ENCODE results near the gene SMAP2.

The SMAP2 gene

DNA sequence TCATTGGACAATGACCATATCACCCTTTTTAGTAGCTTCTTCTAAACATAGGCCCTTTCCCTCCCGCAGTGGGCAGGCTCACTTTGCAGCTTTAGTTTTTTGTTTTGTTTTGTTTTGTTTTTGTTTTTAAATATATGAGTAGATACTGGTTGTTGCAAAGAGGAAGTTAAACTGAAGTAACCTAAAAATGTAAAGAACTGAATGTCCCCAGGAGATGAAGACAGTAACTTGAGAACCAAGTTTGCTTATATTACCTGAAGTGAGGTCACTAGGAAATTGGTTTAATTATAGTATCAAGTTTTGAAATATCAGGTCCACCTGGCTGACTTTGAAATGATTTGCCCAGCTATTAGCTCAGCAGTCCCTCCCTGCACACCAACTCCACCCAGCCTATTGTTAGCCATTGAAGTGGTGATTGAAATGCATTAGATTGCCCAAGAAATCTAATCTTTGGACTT is 18.2 kb downstream of the SMAP2 start:
- peak in 1 of 3 donors; percentile 13 for DNase-seq

DNA sequence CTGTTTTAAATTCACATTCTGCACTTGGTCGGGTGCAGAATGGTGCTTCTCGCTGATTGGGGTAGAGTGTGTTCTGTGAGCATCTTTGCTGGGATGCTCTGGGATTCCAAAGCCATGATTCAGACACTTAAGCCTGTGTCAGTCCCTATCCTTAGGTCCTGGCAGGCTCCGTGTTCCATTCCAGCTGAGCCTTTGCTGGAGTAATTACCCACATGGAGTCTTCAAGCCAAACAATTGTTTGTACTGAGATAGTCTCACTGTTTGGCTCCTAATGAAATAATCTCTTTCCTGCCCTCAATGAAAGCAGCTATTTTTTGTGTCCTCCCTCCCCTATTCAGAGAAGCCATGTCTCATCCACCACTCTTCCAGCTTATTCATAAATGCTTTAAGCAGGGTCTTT is 18.7 kb downstream of the SMAP2 start:
- DNase-seq, result no peak

DNA sequence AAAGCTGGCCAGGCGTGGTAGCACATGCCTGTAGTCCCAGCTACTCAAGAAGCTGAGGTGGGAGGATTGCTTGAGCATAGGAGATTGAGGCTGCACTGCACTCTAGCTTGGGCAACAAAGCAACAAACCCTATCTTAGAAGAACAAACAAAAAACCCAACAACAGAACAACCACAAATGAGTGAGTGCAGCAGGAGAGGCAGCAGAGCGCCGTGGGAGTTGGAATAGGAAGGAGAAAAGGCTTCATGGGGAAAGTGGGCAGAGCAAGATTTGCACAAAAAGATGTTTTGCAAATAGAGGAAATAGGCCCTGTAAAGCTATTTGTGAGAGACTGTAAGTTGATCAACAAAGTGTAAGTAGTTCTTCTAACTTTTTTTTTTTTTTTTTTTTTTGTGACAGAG is 19.6 kb downstream of the SMAP2 start:
- DNase-seq, result peak; percentile 73 to 82 (median 73)

DNA sequence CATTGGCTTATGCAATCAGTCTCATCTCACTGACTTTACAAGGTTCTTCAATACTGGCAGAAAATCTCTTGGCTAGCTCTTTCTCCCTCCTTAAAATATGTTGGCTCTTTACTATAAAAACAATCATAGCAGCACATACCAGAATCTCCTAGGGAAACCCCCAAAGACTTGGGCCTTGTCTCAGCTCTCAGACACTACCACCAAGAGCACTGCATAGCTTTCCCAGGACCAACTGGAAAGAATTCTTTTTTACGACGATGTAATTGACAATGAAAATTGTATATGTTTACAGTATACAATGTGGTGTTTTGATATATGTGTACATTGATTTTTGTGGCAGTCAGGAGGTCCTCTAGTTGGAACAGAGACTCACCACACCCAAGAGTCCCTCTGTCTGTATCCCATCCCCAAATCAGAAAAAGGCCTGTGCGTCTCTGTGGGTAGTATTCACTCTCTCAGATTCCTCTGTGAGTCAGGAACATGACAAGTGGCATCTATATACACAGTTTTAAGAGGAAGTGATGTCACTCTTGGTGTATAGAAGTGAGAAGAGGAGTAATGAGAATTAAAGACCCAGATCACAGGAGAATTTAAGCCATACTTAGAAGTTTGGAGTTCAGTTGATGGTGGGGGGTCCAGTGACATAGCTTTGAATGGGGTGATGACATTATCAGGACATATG is 21.1 kb downstream of the SMAP2 start:
- DNase-seq, result peak; percentile 76 to 94 (median 93)

DNA sequence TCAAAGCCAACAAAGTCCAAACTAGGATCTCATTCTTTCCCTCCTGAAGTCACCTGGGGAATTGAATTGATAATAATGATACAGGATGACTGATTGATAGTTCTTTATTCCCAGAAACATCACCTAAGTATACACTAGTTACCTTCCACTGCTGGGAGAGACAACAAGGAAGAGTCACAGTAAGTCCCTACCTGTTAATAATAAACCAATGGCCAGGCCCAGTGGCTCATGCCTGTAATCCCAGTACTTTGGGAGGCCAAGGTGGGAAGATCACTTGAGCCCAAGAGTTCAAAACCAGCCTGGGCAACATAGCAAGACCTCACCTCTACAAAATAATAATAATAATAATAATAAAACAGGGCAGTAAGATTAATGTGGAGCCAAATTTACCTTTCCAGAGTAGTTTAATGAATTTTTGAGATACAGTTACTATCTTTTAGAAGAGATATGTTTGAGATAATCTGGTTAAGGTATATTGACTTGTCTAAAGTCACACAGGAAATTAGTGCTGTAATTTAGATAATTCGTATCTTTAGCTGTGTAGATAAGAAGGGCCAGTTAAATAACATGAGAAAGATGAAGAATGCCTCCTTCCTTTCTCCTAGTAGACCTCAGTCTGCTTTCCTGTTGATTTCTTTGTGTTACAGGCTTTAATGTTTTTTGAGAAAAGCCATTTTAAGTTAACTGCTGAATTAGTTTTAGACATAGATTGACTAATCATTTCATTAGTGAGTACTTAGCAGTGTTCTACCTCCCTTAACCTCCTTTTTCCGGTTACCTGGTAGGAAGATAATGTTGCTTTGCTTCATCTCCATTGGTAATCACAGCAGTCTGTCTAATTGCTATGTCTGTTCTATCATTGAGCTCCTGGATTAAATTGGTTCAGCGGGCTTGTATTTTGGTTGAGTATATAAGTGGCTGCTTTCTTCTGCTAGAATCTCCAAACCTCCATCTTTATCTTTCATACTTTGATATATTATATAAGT is 22.0 kb downstream of the SMAP2 start:
- DNase-seq, result no peak

DNA sequence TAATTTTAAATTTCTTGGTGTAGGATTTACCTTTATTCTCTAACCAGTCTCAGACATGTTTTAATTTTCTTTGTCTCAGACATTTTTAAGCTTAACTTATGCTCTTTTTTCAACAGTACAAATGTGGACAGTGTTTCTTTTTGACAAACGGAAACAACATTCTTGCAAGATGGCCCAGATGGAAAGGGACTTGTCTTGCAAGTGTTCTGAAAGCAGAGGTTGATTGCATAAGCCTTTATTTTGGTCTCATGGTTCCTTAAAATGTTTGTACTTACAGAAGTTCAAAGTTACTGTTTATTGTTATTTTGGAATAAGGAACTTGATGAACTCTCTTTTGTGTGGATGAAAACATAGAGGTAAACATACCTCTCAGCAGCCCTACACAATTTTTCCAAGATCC is 22.9 kb downstream of the SMAP2 start:
- DNase-seq, result peak; percentile 75 to 90 (median 88)

DNA sequence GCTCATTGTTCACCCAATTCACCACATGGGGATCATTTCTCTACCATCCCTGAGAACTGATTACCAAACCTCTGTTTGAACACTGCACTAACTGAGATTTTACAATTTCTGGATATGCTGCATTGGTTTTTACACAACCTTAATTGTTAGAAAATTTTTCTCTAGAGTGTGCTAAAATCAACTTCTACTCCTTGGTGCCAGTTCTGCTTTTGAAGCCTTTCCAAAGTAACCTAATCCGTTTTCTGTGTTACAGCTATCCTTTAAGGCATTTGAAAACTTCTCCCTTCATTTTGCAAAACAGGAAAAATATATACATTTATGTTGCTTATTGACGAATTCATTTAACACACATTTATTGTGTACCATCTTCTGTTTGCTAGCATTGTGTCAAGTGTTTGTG is 23.7 kb downstream of the SMAP2 start:
- DNase-seq, result no peak

DNA sequence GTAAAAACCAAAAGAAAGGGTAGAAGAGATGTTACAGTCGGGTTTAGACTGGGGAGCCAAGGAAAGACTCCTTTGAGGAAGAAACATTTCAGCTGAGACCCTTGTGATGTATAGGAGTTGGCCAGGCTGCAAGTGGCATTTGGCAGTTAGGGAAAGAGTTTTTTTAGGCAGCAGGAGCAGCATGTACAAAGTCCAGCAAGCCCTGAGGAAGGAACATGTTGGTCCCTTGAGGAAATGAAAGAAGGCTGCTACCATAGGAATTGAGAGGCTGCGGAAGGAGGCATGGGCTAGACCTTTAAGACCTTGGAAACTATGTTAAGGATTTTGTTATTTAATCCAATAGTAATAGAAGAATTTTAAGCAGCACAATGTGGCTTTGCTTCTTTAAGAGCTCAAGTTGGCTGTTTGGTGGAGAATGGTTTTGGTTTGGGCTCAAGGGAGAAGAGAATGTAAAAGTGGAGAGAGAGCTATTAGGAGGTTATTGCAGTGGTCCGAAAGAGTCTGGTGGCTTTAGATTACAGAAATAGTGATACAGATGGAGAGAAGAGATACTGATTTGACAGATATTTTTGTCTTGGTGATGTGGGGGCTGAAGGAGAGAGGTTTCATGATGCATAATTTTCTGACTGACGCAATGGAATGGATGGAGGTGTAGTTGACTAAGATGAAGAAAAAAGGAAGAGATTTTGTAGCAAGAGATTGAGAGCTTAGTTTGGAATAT is 26.6 kb downstream of the SMAP2 start:
- DNase-seq, result peak in 1 of 3 donors; percentile 47

DNA sequence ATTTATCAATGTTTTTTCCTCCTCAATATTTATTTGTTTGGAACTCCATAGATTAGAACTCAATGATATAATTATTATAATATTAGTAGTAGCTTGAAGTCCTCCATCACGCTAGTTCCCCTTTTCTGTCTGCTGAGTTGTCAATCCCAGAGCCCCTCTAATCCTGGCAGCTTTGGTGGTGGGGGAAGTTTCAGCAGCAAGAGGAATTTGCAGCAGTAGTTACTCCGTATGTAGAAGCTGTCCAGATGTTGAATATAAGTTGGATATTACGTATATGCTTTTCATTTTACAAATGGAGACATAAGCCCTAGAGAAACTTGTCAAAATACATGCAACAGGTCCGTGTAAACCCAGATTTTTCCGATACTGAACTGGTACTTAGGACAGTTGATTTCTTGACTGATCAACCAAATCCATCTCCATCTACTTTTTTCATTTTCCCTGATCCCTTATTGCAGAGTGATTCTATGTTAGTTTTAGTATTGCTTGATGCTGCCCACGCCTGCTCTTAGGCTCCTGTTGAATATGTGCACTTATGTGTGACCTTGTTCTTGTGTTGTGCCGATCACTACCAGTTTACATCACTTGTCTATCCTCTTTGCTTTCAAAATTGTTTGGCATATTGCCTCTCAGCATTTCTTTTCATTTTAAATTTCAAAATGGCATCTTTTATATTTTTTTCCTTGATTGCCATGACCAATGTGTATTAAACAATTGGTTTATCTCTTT is 28.1 kb downstream of the SMAP2 start:
- no peak for DNase-seq

DNA sequence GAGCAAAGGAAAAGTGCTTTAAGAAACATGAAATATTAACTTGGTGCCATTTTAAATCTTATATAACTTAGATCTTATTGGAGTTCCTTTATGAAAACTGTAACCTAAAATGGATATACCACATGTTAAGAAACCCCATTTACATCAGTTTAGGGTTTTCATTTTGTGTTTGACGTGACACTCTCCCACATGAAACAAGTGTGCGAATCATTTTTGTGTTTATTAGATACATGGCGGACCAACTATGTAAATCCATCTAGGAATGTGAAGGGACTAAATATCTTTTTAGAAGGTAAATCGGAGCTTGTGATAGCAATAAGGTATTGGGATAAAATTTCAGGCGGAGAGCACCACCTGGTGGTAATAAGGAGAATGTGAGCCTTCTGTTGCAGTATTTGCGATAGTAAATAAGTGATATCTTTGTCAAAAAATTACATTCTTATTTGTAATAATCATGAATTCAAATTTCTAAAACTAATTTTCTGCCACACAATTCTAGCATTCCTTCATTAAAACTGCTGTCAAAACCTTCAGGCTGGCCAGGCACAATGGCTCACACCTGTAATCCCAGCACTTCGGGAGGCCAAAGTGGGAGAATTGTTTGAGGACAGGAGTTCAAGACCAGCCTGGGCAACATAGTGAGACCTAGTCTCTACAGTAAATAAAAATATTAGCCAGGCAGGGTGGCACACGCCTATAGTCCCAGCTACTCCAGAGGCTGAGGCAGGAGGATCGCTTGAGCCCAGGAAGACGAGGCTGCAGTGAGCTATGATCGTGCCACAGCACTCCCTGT is 31.3 kb downstream of the SMAP2 start:
- DNase-seq, result peak; percentile 66 to 77 (median 72)

DNA sequence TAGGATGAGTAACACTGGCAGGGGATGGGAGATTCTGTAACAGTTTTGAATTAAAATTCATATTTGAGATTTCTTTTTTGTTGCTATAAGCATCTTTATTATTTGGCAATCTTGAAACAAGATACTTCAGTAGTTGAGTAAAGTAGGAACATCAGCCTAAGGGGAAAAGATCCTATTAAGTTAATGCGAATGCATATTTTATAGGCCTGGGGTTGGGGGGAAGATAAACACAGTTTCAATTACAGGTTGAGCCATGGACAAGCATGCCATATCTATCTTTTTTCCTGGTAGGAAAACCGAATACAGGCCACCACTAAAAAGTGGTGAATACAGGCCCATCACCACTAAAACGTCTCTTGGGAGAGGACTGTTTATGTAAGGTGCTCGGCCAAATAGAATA is 32.3 kb downstream of the SMAP2 start:
- no peak for DNase-seq

DNA sequence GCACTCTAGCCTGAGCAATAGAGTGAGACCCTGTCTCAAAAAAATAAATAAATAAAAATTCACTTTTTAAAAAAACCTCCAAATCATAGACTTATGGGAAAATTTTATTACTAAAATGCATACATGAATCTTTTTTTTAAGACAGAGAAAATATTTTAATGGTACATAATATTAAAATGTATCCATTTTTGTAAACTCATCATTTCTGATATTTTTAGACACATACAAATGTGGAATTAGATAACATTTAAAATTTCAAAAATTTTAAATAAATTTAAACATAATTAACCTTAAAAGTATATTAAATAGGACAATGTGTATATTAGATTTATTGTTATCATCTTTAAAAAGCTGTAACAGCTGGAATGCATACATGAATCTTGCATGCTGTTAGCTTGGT is 33.9 kb downstream of the SMAP2 start:
- DNase-seq, result no peak

DNA sequence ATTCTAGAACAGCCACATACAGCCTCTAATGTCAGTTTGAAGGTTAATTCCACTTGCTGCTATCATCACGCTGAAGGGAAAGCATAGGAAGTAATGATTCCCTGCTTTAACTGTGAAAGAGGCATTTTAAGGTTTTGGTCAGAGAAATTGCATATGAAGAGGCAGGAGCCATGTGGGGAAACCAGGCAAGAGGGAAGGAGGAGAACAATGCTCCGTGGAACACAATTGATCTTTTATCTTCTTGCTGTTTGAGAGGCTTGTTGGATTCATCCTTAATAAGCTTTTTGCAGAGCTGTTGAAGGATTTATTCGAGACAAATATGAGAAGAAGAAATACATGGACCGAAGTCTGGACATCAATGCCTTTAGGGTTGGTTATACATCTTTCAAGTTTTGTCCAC is 35.9 kb downstream of the SMAP2 start:
- DNase-seq, result no peak

DNA sequence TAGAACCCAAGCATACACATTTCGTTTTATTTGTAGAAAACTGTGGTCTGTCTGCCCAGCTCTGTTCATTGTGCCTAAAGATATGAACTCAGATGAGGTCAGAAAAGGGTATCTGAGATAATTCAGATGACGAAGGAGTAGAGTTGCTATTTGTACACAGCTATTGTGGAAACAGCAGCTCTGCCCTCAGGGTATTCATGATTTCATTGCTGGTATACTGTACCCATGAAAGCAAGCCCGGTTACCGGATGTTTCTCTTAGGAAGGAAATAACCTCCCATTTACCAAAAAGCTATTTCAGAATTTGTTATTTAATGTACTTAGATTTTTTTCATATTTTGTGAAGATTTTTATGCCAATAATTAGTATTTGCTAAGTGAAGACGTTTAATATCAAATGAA is 37.8 kb downstream of the SMAP2 start:
- DNase-seq, result no peak

DNA sequence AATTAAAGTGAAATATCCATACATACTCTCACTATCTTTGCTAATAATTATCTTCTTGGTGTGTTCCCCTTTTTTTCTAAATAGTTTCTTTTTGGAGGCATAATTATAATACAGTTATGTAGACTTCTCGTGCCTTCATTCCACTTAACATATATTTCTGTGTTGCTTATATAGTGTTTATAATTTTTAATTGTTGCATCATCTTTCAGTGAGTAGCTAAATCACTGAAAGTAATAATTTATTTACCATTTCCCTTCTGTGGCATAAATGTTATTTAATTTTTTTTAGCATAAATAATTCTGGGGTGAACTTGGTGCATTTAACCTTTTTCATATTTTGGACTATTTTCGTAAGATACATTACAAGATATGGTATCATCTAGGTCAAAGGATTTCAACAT is 38.3 kb downstream of the SMAP2 start:
- no peak for DNase-seq

DNA sequence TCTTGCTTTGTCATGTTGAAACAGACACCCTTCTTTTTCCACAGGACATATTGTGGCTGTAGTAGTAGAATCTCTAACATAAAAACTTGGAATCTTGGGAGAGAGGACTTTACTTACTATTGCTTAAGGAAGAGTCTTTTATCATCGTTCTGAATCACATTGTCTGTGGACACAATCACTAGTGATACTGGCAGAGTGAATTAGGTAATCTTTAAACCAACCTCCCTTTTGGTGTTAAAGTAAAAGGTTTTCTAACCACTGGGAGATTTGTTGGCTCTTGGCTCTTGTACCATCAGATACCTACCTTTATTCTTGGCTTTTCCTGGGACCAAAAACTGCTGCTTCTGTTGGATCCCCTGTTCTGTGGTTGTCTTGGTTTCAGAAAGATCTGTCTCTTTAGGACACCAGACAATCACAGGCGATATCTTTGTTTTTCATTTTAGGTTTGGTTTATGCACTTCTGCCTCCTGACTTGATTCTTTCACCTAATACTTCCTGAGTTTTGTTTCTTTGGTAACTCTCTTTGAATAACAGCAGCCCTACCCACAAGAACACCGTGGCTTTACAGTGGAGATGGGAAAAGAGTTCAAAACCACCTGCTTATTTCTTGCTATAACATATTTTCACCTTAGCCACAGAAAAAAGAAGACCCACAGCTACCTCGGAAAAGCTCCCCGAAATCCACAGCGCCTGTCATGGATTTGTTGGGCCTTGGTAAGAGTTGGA is 40.2 kb downstream of the SMAP2 start:
- DNase-seq, result no peak

DNA sequence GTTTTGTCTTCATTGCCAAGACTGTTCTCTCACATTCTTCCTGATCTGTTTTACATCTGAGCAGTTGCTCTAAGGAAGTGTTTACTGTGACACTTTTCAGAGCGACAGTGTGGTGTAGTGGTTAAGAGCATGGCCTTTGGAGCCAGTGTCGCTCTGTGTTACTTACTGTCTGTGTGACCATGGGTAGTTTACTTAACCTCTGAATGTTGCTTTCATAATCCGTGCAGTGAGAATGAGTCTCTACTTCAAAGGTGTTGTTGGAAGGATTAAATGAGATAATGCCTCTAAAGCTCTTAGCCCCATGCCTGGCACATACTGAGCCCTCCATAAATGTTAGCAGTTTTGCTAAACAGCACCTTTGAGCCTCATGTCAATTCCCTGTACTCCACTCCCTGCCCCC is 40.8 kb downstream of the SMAP2 start:
- no peak for DNase-seq

DNA sequence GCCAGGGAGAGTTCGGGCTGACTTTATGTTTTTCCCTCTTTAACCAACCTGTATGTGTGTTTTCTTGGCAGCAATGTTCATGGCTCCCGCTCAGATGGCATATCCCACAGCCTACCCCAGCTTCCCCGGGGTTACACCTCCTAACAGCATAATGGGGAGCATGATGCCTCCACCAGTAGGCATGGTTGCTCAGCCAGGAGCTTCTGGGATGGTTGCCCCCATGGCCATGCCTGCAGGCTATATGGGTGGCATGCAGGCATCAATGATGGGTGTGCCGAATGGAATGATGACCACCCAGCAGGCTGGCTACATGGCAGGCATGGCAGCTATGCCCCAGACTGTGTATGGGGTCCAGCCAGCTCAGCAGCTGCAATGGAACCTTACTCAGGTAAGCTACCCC is 43.2 kb downstream of the SMAP2 start:
- DNase-seq, result no peak

DNA sequence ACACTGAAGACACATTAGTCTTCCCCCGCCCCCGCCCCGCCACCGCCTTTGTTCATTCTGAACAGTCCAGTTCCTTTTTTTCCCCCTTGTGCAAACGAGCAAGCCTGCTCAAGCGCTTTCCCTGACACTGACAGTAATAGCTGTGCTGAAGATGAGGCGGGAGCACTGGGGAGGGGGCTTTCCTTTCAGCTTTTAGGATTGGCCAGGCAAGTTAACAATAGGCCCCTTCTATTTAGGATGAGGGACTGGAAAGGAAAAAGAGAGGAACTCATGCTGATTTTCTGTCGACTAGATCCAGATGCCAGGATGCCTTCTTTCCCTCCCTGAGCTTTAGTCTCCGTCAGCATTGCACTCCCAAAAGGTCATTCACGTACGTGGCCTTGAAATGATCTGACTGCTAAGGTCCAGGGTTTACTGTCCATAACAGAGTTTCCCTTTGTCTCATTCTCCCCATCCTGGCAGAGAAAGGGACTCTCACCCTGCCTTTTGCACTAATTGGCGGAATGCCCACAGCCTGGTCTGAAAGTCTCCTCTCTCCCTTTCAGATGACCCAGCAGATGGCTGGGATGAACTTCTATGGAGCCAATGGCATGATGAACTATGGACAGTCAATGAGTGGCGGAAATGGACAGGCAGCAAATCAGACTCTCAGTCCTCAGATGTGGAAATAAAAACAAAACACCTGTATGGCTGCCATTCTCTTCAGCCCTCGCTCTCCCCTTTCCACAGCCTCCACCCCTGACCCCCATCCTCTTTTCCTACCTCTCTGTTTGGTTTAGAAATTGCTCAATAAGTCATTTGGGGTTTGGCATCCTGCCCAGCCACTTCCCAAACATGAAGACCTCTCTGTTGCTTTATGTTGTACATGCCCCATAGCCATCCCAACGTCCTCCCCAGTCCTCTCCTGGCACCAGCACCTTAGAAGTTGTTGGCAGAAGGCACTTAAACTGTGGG is 48.2 kb downstream of the SMAP2 start:
- DNase-seq, result peak; percentile 84 to 86 (median 85)
